Sciatic nerve (tissue), 2 donors: Measurements from ENCODE around the gene LTBP3. TPM values are rescaled to one million over a fixed set of nuclear protein-coding genes. Genes with fewer than 3 reads are reported as not detected.

Experiments used
- ATAC-seq: fragments of 200-7000 bp; cut with Tn5 transposase; one replicate; pipeline ENCODE4 v1.9.1; 2020; ENCODE audit warnings: mild to moderate bottlenecking, moderate library complexity
- DNase-seq: peaks from one replicate; pipeline ENCODE4 v3.0.0-alpha.2; 2020; ENCODE audit warnings: low spot score
- intact Hi-C: fragments of 100-400 bp; cut with DNase I; formaldehyde crosslinking; loops from one replicate; pipeline ENCODE4 v1.14.2; 2022
- total RNA-seq: library from RNA; stranded (reverse); fragmentation: NEBNext Ultra II Directional; extraction: Animal tissue kit (Norgen Biotek cat#: 25700); gene quantifications from one replicate; pipeline ENCODE4 v1.2.1, GENCODE V29; 2021
- donor health status: DM: no; HTN: no; CAD: no.
- donor health status: DM: no; HTN: no; CAD: no.

LTBP3 gene
- total RNA-seq, 1 donor from 2014 or later: 306 TPM

- DNase-seq (peak; percentile 39), ATAC-seq (no peak)
- intact Hi-C loops: no loop called here
Observed at GRCh38 chr11:65504674-65505465, 53.3 kb downstream of the LTBP3 start.

GRCh38 chr11:65503949-65504673 is 54.0 kb downstream of the LTBP3 start:
- ATAC-seq: no peak
- intact Hi-C loops: no loop called here
- no peak for DNase-seq

- ATAC-seq: no peak
- intact Hi-C loops: no loop called here
- DNase-seq: no peak
Observed at GRCh38 chr11:65503368-65503948, 54.7 kb downstream of the LTBP3 start.

- intact Hi-C loops: no loop called here
- ATAC-seq: no peak
- DNase-seq: peak; percentile 34
Observed at GRCh38 chr11:65502555-65503367, 55.4 kb downstream of the LTBP3 start.

- intact Hi-C loops: no loop called here
- ATAC-seq (no peak), DNase-seq (no peak)
Observed at GRCh38 chr11:65502274-65502554, 55.9 kb downstream of the LTBP3 start.

- intact Hi-C loops: no loop called here
- peak; percentile 48 for DNase-seq
- no peak for ATAC-seq
Observed at GRCh38 chr11:65501472-65502273, 56.5 kb downstream of the LTBP3 start.

GRCh38 chr11:65501186-65501471 is 57.0 kb downstream of the LTBP3 start:
- intact Hi-C loops: no loop called here
- ATAC-seq (no peak), DNase-seq (no peak)

GRCh38 chr11:65500387-65501185 is 57.6 kb downstream of the LTBP3 start:
- intact Hi-C loops: no loop called here
- no peak for ATAC-seq
- DNase-seq: peak; percentile 60

- no peak for ATAC-seq
- DNase-seq: no peak
- intact Hi-C loops: no loop called here
Observed at GRCh38 chr11:65499713-65500386, 58.3 kb downstream of the LTBP3 start.

GRCh38 chr11:65498977-65499712 is 59.0 kb downstream of the LTBP3 start, which contains the start of gene MALAT1:
MALAT1 (plus strand) TSS chr11:65499045.
- peak; percentile 98 for DNase-seq
- ATAC-seq: peak; percentile 54
- intact Hi-C loops: no loop called here

- no peak for DNase-seq
- intact Hi-C loops: no loop called here
- no peak for ATAC-seq
Observed at GRCh38 chr11:65498727-65498976, 59.5 kb downstream of the LTBP3 start.

GRCh38 chr11:65498042-65498726 is 60.0 kb downstream of the LTBP3 start:
- intact Hi-C loops: no loop called here
- peak; percentile 67 for DNase-seq
- ATAC-seq: peak; percentile 25

- DNase-seq: peak; percentile 99
- intact Hi-C loops: no loop called here
- ATAC-seq: peak; percentile 84
Observed at GRCh38 chr11:65497141-65498041, 60.8 kb downstream of the LTBP3 start.

GRCh38 chr11:65496304-65497140 is 61.6 kb downstream of the LTBP3 start:
- peak; percentile 4 for ATAC-seq
- DNase-seq: peak; percentile 60
- intact Hi-C loops: no loop called here
